Measurements from ENCODE around the gene OTUD7B.

The OTUD7B gene

DNA sequence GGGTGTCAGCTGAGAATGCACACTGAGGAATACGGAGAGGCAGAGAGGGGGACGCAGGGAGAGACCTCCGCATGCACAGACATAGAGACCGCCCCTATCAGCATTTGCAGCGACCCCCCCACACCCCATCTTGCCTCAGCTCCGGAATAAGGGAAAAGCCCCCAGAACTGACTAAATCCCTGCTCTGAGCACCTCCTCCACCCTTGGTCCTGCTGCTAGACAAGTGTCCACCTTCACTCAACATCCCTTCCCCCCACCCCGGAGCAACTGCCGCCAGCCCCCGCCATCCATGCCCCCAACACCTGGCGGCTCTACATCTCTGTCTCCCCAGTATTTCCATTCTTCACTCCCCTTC lies 93.7 kb downstream of the OTUD7B start:
- TF ChIP-seq, protein P1, sequence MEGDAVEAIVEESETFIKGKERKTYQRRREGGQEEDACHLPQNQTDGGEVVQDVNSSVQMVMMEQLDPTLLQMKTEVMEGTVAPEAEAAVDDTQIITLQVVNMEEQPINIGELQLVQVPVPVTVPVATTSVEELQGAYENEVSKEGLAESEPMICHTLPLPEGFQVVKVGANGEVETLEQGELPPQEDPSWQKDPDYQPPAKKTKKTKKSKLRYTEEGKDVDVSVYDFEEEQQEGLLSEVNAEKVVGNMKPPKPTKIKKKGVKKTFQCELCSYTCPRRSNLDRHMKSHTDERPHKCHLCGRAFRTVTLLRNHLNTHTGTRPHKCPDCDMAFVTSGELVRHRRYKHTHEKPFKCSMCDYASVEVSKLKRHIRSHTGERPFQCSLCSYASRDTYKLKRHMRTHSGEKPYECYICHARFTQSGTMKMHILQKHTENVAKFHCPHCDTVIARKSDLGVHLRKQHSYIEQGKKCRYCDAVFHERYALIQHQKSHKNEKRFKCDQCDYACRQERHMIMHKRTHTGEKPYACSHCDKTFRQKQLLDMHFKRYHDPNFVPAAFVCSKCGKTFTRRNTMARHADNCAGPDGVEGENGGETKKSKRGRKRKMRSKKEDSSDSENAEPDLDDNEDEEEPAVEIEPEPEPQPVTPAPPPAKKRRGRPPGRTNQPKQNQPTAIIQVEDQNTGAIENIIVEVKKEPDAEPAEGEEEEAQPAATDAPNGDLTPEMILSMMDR (IDR thresholded peaks at IDR 0.05; ENCODE audit: control insufficient read depth, insufficient read depth, low read depth, low read length, missing control alignments) = no peak
- H3K4me3 ChIP-seq (ENCODE audit: control insufficient read depth, low read depth, low read length) = peak overlapping the region; percentile 90
- DNase-seq (ENCODE audit: low read depth) = no peak

- DNase-seq (ENCODE audit: low read depth) = no peak
- H3K4me3 ChIP-seq (ENCODE audit: control insufficient read depth, low read depth, low read length) = peak overlapping the region; percentile 90; the same call in 1 of the 2 replicates
- TF ChIP-seq, protein P1 (IDR thresholded peaks at IDR 0.05; ENCODE audit: control insufficient read depth, insufficient read depth, low read depth, low read length, missing control alignments) = no peak
Observed at GRCh38 chr1:149916193-149916897, 94.2 kb downstream of the OTUD7B start.

DNA sequence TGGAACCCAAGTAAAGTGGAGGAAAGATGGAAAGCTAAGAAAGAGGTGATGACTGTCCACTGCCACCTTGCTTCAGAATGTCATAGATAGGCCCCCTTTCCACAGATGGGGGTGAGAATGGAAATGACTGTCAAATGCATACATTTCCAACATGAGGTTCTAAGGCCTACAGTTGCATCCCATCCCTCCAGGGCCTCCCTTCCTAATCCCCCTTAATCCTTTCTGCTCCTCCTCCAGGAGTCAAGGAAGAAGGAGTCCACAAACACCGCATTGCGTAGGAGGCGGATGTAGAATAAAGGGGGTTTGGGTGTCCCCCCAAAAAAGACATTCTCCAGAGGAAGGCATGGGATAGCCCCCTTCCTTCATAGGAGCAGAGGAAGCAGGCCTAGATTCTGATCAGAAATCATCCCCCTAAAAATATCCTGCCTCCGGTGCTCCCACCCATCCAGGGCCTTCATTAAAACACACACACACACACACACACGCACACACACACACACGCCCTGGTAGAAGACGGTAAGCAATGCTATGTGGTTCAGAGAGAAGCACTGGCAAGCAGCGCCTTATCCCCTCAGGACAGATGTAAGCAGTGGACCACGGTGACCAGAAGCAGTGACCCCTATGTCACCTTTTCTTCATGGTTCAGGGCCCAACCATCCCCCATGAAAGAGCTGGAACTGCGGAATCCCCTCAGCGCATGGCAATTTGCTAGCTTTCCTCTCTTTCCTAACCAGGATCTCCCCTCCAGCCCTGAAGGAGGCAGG lies 94.9 kb downstream of the OTUD7B start:
- DNase-seq (ENCODE audit: low read depth) = no peak
- H3K4me3 ChIP-seq (ENCODE audit: control insufficient read depth, low read depth, low read length) = no peak overlapping the region
- TF ChIP-seq, protein P1 (IDR thresholded peaks at IDR 0.05; ENCODE audit: control insufficient read depth, insufficient read depth, low read depth, low read length, missing control alignments) = no peak

DNA sequence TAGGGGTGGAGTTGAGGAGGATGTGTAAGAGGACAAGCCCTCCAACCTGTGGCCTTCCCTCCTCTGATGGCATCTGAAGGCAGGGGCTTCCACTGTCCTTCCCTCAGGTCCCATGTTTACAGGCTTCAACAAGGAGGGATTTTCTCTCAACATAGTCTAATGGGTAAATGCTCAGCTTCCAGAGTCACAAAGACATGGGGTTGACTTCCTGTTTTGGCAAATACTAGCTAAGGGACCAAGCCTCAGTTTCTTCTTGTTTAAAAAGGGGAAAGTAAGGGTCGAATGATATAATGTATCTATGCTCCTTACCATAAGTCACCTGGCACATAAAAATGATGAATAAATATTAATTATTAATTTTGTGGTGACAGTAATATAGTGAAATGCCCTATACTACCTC lies 96.0 kb downstream of the OTUD7B start:
- TF ChIP-seq, protein P1 (IDR thresholded peaks at IDR 0.05; ENCODE audit: control insufficient read depth, insufficient read depth, low read depth, low read length, missing control alignments) = no peak
- DNase-seq (ENCODE audit: low read depth) = no peak
- no peak overlapping the region for H3K4me3 ChIP-seq (ENCODE audit: control insufficient read depth, low read depth, low read length)

- TF ChIP-seq, protein P1 (IDR thresholded peaks at IDR 0.05; ENCODE audit: control insufficient read depth, insufficient read depth, low read depth, low read length, missing control alignments) = no peak
- DNase-seq (ENCODE audit: low read depth) = no peak
- H3K4me3 ChIP-seq (ENCODE audit: control insufficient read depth, low read depth, low read length) = no peak overlapping the region
Observed at GRCh38 chr1:149906570-149907075, 103.9 kb downstream of the OTUD7B start.

- no peak overlapping the region for H3K4me3 ChIP-seq (ENCODE audit: control insufficient read depth, low read depth, low read length)
- TF ChIP-seq, protein P1 (IDR thresholded peaks at IDR 0.05; ENCODE audit: control insufficient read depth, insufficient read depth, low read depth, low read length, missing control alignments) = no peak
- DNase-seq (ENCODE audit: low read depth) = no peak
Observed at GRCh38 chr1:149903836-149904491, 106.6 kb downstream of the OTUD7B start.

All from AG09309 (cell line).